ENCODE data around the gene TBC1D3I. TPM values are rescaled to one million over a fixed set of nuclear protein-coding genes. Genes with fewer than 3 reads are reported as not detected.
A peak's percentile ranks its signal among the peaks of the same experiment; 100 is the strongest.
"Not testable (repeated sequence)": the region's sequence is repeated elsewhere in the genome, so short reads cannot be mapped to it uniquely, and the experiment has no call there.

Gene TBC1D3I
- total RNA-seq, 3 donors from 2014 or later (not counting 1 experiment from before 2014, with no cell fraction given): 0.35 to 1.3 (median 0.84) TPM

DNA sequence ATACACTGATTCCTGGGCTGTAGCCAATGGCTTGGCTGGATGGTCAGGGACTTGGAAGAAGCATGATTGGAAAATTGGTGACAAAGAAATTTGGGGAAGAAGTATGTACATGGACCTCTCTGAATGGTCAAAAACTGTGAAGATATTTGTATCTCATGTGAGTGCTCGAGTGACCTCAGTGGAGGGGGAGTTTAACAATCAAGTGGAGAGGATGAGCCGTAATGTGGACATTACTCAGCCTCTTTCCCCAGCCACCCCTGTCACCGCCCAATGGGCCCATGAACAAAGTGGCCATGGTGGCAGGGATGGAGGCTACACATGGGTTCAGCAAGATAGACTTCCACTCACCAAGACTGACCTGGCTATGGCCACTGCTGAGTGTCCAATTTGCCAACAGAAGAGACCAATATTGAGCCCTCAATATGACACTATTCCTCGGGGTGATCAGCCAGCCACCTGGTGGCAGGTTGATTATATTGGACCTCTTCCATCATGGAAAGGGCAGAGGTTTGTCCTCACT is 42.7 kb downstream of the TBC1D3I start:
- H3K4me3 ChIP-seq (ENCODE audit: low read length); H3K27ac Mint-ChIP-seq; intact Hi-C loops (cut with micrococcal nuclease); H3K4me1 ChIP-seq (ENCODE audit: control insufficient read depth, insufficient read depth, low read length); H3K27me3 Mint-ChIP-seq (ENCODE audit: low read depth in 2 of 2); H3K36me3 Mint-ChIP-seq; H3K36me3 ChIP-seq (ENCODE audit: control insufficient read depth, insufficient read depth, low read length); H3K9me3 Mint-ChIP-seq; DNase-seq; H3K4me3 Mint-ChIP-seq; H3K27me3 ChIP-seq (ENCODE audit: control insufficient read depth, insufficient read depth, low read length); ATAC-seq; H3K27ac ChIP-seq (ENCODE audit: low read length): not testable (repeated sequence)
- H3K4me1 Mint-ChIP-seq: peaks cover 8 to 17% of the 10 kb centered on the region in 2 donors
- peaks cover 10% of the 10 kb centered on the region for H3K9me3 ChIP-seq (ENCODE audit: control insufficient read depth, insufficient read depth, low read length)
- 100% methylated on average over 2 of the region's 4 CpGs for WGBS (ENCODE audit: insufficient coverage)

DNA sequence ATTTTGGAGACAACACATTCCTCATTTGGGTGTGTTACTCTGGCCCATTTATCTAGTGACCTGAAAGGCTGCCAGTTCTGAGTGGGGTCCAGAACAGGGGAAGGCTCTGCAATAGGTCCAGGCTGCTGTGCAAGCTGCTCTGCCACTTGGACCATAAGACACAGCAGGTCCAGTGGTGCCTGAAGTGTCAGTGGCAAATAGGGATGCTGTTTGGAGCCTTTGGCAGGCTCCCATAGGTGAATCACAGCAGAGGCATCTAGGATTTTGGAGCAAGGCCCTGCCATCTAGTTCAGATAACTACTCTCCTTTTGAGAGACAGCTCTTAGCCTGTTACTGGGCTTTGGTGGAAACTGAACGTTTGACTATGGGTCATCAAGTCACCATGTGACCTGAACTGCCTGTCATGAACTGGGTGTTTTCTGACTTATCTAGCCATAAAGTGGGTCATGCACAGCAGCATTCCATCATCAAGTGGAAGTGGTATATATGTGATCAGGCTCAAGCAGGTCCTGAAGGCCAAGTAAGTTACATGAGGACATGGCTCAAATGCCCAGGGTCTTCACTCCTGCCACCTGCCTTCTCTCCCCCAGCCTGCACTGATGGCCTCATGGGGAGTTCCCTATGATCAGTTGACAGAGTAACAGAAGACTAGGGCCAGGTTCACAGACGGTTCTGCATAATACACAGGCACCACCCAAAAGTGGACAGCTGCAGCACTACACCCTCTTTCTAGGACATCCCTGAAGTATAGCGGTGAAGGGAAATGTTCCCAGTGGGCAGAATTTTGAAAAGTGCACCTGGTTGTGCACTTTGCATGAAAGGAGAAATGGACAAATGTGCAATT is 43.4 kb downstream of the TBC1D3I start:
- H3K27me3 Mint-ChIP-seq (ENCODE audit: low read depth in 2 of 2); H3K4me1 ChIP-seq (ENCODE audit: control insufficient read depth, insufficient read depth, low read length); DNase-seq; H3K36me3 Mint-ChIP-seq; H3K27ac ChIP-seq (ENCODE audit: low read length); H3K36me3 ChIP-seq (ENCODE audit: control insufficient read depth, insufficient read depth, low read length); H3K4me3 ChIP-seq (ENCODE audit: low read length); ATAC-seq; H3K27ac Mint-ChIP-seq; H3K4me3 Mint-ChIP-seq; H3K9me3 Mint-ChIP-seq; H3K27me3 ChIP-seq (ENCODE audit: control insufficient read depth, insufficient read depth, low read length); intact Hi-C loops (cut with micrococcal nuclease): not testable (repeated sequence)
- peaks cover 10% of the 10 kb centered on the region for H3K9me3 ChIP-seq (ENCODE audit: control insufficient read depth, insufficient read depth, low read length)
- WGBS (ENCODE audit: insufficient coverage): 75% methylated on average over 2 of the region's 3 CpGs
- H3K4me1 Mint-ChIP-seq: peaks cover 15 to 24% of the 10 kb centered on the region in 2 donors

DNA sequence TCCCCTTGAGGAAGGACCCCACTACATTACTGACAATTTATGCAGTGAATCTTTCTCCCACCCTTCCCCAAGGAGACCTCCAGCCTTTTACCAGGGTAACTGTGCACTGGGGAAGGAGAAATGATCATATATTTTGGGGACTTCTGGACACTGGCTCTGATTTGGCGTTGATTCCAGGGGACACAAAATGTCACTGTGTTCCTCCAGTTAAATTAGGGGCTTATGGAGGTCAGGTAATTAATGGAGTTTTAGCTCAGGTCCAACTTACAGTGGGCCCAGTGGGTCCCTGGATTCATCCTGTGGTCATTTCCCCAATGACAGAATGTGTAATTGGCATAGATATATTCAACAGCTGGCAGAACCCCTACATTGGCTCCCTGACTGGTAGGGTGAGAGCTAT is 44.8 kb downstream of the TBC1D3I start:
- not testable (repeated sequence) for H3K9me3 Mint-ChIP-seq; H3K27me3 ChIP-seq (ENCODE audit: control insufficient read depth, insufficient read depth, low read length); H3K36me3 Mint-ChIP-seq; DNase-seq; H3K4me3 ChIP-seq (ENCODE audit: low read length); H3K27ac Mint-ChIP-seq; H3K27me3 Mint-ChIP-seq (ENCODE audit: low read depth in 2 of 2); ATAC-seq; H3K36me3 ChIP-seq (ENCODE audit: control insufficient read depth, insufficient read depth, low read length); H3K27ac ChIP-seq (ENCODE audit: low read length); H3K4me3 Mint-ChIP-seq
- 89% methylated on average over 1 of the region's 1 CpG for WGBS (ENCODE audit: insufficient coverage)
- intact Hi-C loops (cut with micrococcal nuclease): loop anchor here (5.0 kb wide), 1 partner anchor 37 kb away; no protein-coding TSS in a partner anchor
- Histone ChIP-seq H3K9me3 (ENCODE audit: control insufficient read depth, insufficient read depth, low read length) (peaks cover 10% of the 10 kb centered on the region), H3K4me1 (ENCODE audit: control insufficient read depth, insufficient read depth, low read length) (peaks cover 20% of the 10 kb centered on the region)
- peaks cover 29 to 38% of the 10 kb centered on the region in 2 donors for H3K4me1 Mint-ChIP-seq

DNA sequence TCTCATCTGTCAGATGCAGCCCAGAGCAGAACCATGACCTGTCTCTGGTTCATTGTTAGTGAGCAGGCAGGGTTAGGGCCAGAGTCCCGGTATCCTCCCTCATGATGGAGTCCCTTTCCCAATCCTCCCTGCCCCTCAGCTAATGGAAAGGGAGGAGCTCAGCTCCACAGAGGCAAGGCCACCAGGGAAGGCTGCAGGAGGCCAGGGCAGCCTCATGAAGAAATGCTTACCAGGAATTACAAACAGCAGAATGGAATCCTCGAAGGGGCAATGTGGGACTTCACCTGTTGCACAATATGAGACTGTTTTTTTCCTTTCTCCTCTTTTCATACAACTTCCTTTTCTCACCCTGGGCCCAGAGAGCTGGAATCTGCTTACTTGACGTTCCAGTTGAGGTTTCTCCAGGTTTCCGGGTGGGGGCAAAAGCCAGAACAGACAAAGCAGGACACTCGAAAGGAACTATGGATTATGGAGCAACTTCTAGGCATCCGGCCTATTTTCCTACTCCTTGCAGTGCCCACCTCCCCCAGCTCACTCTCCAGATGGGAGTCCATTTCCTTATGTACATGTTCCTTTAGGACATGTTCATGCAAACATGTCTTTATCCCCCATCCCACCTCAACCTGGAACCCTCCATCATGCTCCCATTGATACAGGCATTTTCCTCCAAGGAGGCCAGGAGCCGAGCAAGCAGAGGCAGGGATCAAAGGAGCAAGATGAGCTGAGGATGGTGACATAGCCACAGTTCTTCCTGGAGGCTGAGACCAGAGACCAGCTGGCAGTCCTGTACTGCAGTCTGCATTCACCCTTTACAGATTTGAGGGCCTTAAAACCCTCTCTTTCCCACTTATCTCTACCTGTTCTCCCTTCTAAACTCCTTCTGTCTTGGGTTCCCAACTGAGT is 48.7 kb downstream of the TBC1D3I start:
- ATAC-seq; H3K27ac ChIP-seq (ENCODE audit: low read length); DNase-seq; H3K9me3 Mint-ChIP-seq; H3K36me3 Mint-ChIP-seq; H3K27me3 Mint-ChIP-seq (ENCODE audit: low read depth in 2 of 2); H3K4me3 ChIP-seq (ENCODE audit: low read length); H3K27me3 ChIP-seq (ENCODE audit: control insufficient read depth, insufficient read depth, low read length); H3K36me3 ChIP-seq (ENCODE audit: control insufficient read depth, insufficient read depth, low read length): not testable (repeated sequence)
- peaks cover 10% of the 10 kb centered on the region for H3K9me3 ChIP-seq (ENCODE audit: control insufficient read depth, insufficient read depth, low read length)
- intact Hi-C loops (cut with micrococcal nuclease): loop anchor here (1.0 to 5.0 kb wide), 2 partner anchors 16 to 33 kb away; no protein-coding TSS in a partner anchor
- Mint-ChIP-seq H3K4me3 (peak overlapping the region; percentile 42), H3K27ac (peak overlapping the region; percentile 65 to 87), H3K4me1 (peaks cover 68 to 70% of the 10 kb centered on the region in 2 donors)
- H3K4me1 ChIP-seq (ENCODE audit: control insufficient read depth, insufficient read depth, low read length): peaks cover 59% of the 10 kb centered on the region
- WGBS (ENCODE audit: insufficient coverage): 86% methylated on average over 5 of the region's 7 CpGs

DNA sequence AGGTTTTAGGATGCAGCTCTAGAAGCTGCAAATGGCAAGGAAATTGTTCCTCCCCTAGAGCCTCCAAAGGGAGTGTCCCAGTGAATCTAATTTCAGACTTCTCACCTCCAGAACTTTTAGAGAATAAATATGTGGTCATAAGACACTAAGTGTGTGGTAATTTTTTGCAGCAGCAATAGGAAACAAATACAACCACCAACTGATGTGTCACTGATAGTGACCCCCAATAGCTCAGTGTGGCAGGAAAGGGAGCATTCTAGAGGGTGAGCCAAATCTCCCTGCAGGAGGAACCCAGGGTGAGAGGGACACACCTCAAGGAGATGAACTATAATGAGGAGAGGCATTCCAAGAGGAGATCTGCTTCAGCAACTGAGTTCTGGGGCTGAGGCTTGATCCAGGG is 49.5 kb downstream of the TBC1D3I start:
- no peaks in the 10 kb centered on the region for H3K36me3 ChIP-seq (ENCODE audit: control insufficient read depth, insufficient read depth, low read length)
- no peaks in the 10 kb centered on the region for H3K36me3 Mint-ChIP-seq
- H3K27me3 ChIP-seq (ENCODE audit: control insufficient read depth, insufficient read depth, low read length): peaks cover 2% of the 10 kb centered on the region
- intact Hi-C loops (cut with micrococcal nuclease): loop anchor here (1.0 to 5.0 kb wide), 3 partner anchors 16 to 323 kb away; no protein-coding TSS in a partner anchor
- peak overlapping the region; percentile 65 to 87 for H3K27ac Mint-ChIP-seq
- H3K4me3 Mint-ChIP-seq: peak overlapping the region; percentile 68
- H3K4me3 ChIP-seq (ENCODE audit: low read length): no peak overlapping the region
- H3K27ac ChIP-seq (ENCODE audit: low read length): no peak overlapping the region
- DNase-seq (no peak), ATAC-seq (peak in 2 of 3 donors; percentile 8 to 14)
- peaks cover 66% of the 10 kb centered on the region for H3K4me1 ChIP-seq (ENCODE audit: control insufficient read depth, insufficient read depth, low read length)
- H3K9me3 Mint-ChIP-seq: no peaks in the 10 kb centered on the region
- TF ChIP-seq, protein P1, sequence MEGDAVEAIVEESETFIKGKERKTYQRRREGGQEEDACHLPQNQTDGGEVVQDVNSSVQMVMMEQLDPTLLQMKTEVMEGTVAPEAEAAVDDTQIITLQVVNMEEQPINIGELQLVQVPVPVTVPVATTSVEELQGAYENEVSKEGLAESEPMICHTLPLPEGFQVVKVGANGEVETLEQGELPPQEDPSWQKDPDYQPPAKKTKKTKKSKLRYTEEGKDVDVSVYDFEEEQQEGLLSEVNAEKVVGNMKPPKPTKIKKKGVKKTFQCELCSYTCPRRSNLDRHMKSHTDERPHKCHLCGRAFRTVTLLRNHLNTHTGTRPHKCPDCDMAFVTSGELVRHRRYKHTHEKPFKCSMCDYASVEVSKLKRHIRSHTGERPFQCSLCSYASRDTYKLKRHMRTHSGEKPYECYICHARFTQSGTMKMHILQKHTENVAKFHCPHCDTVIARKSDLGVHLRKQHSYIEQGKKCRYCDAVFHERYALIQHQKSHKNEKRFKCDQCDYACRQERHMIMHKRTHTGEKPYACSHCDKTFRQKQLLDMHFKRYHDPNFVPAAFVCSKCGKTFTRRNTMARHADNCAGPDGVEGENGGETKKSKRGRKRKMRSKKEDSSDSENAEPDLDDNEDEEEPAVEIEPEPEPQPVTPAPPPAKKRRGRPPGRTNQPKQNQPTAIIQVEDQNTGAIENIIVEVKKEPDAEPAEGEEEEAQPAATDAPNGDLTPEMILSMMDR (IDR thresholded peaks at IDR 0.05): no peak
- no peaks in the 10 kb centered on the region for H3K27me3 Mint-ChIP-seq (ENCODE audit: low read depth in 2 of 2)
- peaks cover 75 to 77% of the 10 kb centered on the region in 2 donors for H3K4me1 Mint-ChIP-seq
- peaks cover 10% of the 10 kb centered on the region for H3K9me3 ChIP-seq (ENCODE audit: control insufficient read depth, insufficient read depth, low read length)

All from natural killer cell (primary cell).